Lower lobe of right lung (tissue), 2 donors: ENCODE results near the gene STING1. TPM values are rescaled to one million over a fixed set of nuclear protein-coding genes. Genes with fewer than 3 reads are reported as not detected.
A peak's percentile ranks its signal among the peaks of the same experiment; 100 is the strongest.

Experiments
- ATAC-seq, 2 donors: fragments of 200-7000 bp; cut with Tn5 transposase; one replicate each; pipeline ENCODE4 v1.9.1; 2020 to 2022; ENCODE audit warnings: mild to moderate bottlenecking in 2 of 2, moderate library complexity in 2 of 2
- DNase-seq: peaks from one replicate; pipeline ENCODE4 v3.0.0-alpha.2; 2020
- H3K27ac ChIP-seq: fragments of 200-600 bp; one replicate; pipeline ENCODE4 v1.8.0; 2022
- H3K27me3 ChIP-seq: fragments of 200-600 bp; one replicate; pipeline ENCODE4 v1.8.0; 2022; ENCODE audit warnings: low read depth
- H3K36me3 ChIP-seq: fragments of 200-600 bp; one replicate; pipeline ENCODE4 v1.8.0; 2022; ENCODE audit warnings: mild to moderate bottlenecking
- H3K4me1 ChIP-seq: fragments of 200-600 bp; one replicate; pipeline ENCODE4 v1.8.0; 2022
- H3K4me3 ChIP-seq: fragments of 200-600 bp; one replicate; pipeline ENCODE4 v1.8.0; 2022; ENCODE audit warnings: mild to moderate bottlenecking
- H3K9me3 ChIP-seq: fragments of 200-600 bp; one replicate; pipeline ENCODE4 v1.8.0; 2022
- intact Hi-C: fragments of 100-400 bp; cut with DNase I; formaldehyde crosslinking; loops from one replicate; pipeline ENCODE4 v1.11.0; 2022
- total RNA-seq: library from RNA; stranded (reverse); fragmentation: NEBNext Ultra II Directional; extraction: Animal tissue kit (Norgen Biotek cat#: 25700); gene quantifications from one replicate; pipeline ENCODE4 v1.2.1, GENCODE V29; 2021
- TF ChIP-seq, protein P1 (sequence below): fragments of 200-600 bp; IDR thresholded peaks from one replicate; pipeline ENCODE4 v1.8.0; 2022; ENCODE audit warnings: antibody characterized with exemption, mild to moderate bottlenecking
- donor health status: DM: no; HTN: yes; CAD: no; lungs with severe emphysema.

STING1 gene
- total RNA-seq, 1 donor from 2014 or later = 120 TPM

DNA sequence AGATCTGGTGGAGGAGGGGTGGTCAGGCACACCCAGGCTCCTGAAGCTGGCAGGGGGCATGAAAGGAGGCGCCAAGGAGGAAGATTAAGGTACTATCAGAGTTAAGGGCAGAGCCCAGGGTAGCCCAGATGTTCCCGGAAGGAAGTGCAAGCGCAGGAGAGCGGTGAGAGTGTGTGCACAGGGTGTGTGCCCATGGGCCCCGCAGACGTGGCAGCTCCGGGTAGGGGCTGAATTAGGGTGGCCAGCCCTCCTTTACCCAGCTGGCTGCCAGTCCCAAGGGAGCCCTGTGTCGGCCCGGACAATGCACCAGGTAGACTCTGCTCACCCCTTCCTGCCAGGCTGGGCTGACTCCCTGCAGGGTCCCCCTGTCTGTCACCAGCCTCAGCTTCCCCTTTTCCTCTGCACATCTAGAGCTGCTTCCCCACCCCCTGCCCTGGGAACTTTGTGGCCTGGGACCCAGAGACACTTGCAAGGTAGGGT is 11.7 kb downstream of the STING1 start, which contains the start of gene SMIM33:
Gene SMIM33 (plus strand): TSS at position 184 of the 480 bp plus-strand sequence. CDS start 118 bp downstream, at position 302.
- TF ChIP-seq, protein P1, sequence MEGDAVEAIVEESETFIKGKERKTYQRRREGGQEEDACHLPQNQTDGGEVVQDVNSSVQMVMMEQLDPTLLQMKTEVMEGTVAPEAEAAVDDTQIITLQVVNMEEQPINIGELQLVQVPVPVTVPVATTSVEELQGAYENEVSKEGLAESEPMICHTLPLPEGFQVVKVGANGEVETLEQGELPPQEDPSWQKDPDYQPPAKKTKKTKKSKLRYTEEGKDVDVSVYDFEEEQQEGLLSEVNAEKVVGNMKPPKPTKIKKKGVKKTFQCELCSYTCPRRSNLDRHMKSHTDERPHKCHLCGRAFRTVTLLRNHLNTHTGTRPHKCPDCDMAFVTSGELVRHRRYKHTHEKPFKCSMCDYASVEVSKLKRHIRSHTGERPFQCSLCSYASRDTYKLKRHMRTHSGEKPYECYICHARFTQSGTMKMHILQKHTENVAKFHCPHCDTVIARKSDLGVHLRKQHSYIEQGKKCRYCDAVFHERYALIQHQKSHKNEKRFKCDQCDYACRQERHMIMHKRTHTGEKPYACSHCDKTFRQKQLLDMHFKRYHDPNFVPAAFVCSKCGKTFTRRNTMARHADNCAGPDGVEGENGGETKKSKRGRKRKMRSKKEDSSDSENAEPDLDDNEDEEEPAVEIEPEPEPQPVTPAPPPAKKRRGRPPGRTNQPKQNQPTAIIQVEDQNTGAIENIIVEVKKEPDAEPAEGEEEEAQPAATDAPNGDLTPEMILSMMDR = no peak
- ATAC-seq (peak; percentile 19 to 37), DNase-seq (no peak)
- H3K4me3 ChIP-seq = peak within 1 kb of the TSS; percentile 25
- peak within 1 kb of the TSS; percentile 58 for H3K27ac ChIP-seq
- no peaks in the 10 kb centered on the region for H3K9me3 ChIP-seq
- H3K36me3 ChIP-seq = peaks cover 13% of the 10 kb centered on the region
- peaks cover 50% of the 10 kb centered on the region for H3K4me1 ChIP-seq
- no peaks in the 10 kb centered on the region for H3K27me3 ChIP-seq
- intact Hi-C loops = no loop called here

DNA sequence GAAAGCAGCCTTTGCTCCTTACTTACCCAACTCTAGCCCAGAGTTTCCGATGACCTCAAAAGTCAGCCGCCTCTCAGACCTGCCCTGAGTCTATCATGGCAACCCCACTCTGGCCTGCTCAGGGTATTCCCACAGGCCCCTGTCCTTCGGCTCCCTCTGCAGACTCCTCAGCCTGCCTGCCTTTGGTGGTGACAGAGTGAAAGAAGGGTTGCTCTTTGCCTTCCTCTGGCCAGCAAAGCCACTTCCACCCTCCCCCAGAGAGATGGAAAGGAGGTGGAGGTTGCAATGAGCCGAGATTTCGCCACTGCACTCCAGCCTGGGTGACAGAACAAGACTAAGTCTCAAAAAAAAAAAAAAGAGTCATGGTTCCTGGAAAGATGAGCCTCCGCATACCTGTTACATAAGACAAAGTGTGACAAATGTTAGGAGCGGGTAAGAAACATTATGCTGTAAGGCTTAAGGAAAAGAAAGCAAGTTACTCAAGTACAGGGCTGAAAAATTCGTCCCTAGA is 14.1 kb downstream of the STING1 start:
- no peak overlapping the region for H3K4me3 ChIP-seq
- peak overlapping the region; percentile 16 for H3K27ac ChIP-seq
- H3K9me3 ChIP-seq = no peaks in the 10 kb centered on the region
- intact Hi-C loops = no loop called here
- H3K27me3 ChIP-seq = no peaks in the 10 kb centered on the region
- TF ChIP-seq, protein P1 = no peak
- DNase-seq (peak; percentile 77), ATAC-seq (peak; percentile 46 to 63)
- no peaks in the 10 kb centered on the region for H3K36me3 ChIP-seq
- H3K4me1 ChIP-seq = peaks cover 26% of the 10 kb centered on the region

DNA sequence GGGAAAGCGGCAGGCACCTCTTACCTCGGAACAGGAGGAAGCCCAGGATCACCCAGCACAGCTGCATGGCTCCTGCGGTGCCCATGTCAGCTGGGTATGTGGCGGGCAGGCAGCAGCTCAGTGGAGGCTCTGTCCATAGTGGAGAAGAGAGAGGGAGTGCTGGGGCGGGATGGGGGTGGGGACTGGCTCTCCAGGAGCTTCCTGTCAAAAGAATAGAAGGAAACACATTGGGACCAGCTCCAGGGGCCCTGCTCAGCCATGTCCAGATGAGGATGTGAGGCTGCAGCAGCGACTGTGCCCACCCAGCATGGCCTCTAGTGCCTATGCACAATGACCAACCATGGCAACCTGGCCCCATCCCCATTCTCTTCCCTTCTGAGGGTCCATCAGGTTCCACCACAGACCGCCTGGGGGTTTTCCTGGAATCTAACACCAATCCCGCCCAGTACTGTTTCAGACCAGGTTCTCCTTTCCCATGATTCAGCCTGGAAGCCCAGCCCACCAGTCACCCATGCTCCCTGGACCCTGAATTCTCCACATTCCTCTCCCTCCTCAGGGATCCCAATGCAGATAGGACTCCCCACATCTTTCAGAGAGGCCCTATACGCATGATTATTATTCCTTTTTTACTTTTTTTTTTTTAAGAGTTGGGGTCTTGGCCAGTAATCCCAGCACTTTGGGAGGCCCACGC is 19.8 kb downstream of the STING1 start, which contains the start of gene ECSCR:
Gene ECSCR (minus strand): TSS at position 158 of the 691 bp plus-strand sequence. CDS start 73 bp downstream, at position 85.
- intact Hi-C loops = no loop called here
- Histone ChIP-seq H3K9me3 (no peaks in the 10 kb centered on the region), H3K27ac (peak within 1 kb of the TSS; percentile 84), H3K27me3 (no peaks in the 10 kb centered on the region), H3K36me3 (peaks cover under 1% of the 10 kb centered on the region), H3K4me3 (peak within 1 kb of the TSS; percentile 59), H3K4me1 (peaks cover 32% of the 10 kb centered on the region)
- DNase-seq (no peak), ATAC-seq (peak; percentile 17 to 33)
- TF ChIP-seq, protein P1 = no peak

DNA sequence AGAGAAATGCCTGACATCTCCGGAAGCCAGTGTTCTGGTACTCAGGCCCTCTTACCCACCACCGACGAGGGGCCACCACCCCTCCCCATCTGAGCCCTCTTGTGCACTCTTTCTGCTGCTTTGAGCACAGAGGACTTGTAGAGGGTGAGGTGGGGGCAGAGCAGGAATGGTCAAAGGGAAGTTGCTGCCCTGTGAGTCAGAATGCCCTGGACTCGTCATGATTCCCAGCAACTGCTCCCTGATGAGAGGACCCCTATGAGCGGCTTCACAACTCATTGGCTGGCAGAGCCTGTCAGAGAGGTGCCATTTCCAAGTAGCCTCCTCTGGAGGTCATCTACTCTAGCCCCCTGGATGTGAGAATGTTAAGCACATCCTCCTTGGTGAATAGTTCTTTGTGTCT is 20.9 kb downstream of the STING1 start:
- DNase-seq = no peak
- peaks cover 7% of the 10 kb centered on the region for H3K36me3 ChIP-seq
- H3K27me3 ChIP-seq = no peaks in the 10 kb centered on the region
- peak overlapping the region; percentile 59 for H3K4me3 ChIP-seq
- peak overlapping the region; percentile 84 for H3K27ac ChIP-seq
- ATAC-seq = no peak
- H3K9me3 ChIP-seq = no peaks in the 10 kb centered on the region
- H3K4me1 ChIP-seq = peaks cover 34% of the 10 kb centered on the region
- TF ChIP-seq, protein P1 = no peak
- intact Hi-C loops = no loop called here

DNA sequence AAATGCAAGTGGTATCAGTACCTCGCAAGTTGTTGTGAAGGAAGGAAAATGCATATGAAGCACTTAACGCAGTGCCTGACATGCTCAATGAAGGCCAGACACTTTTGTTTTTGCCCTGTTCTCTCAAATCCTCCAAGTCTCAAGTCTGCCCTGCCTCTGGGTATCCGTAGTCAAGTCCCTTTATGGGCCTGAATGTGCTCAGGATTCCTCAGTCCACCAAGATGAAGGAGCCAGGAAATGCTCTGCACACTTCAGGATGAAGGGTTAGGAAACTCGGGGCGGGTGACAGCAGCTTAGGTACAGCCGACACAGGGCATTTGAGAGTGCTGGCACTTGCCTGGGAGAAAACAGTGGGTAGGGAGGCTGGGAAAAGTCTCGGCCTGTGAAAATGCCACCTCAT is 21.4 kb downstream of the STING1 start:
- ATAC-seq (no peak), DNase-seq (no peak)
- intact Hi-C loops = no loop called here
- H3K27me3 ChIP-seq = no peaks in the 10 kb centered on the region
- H3K27ac ChIP-seq = peak overlapping the region; percentile 84
- TF ChIP-seq, protein P1 = no peak
- peaks cover 34% of the 10 kb centered on the region for H3K4me1 ChIP-seq
- H3K4me3 ChIP-seq = peak overlapping the region; percentile 59
- no peaks in the 10 kb centered on the region for H3K9me3 ChIP-seq
- H3K36me3 ChIP-seq = peaks cover 7% of the 10 kb centered on the region
